Muscle layer of colon (tissue), 2 donors: Measurements from ENCODE around the gene NME7.

Experiments used
- H3K27ac ChIP-seq: one replicate; pipeline ENCODE4 v1.7.0; 2013; ENCODE audit warnings: low read depth, mild to moderate bottlenecking, low read length, moderate library complexity
- H3K27me3 ChIP-seq, 2 donors: one replicate each; pipeline ENCODE4 v1.7.0; 2013; ENCODE audit warnings: low read length in 2 of 2, mild to moderate bottlenecking in 2 of 2; ENCODE audit not compliant: insufficient read depth in 2 of 2, control insufficient read depth in 1 of 2
- H3K36me3 ChIP-seq: one replicate; pipeline ENCODE4 v1.7.0; 2013; ENCODE audit warnings: mild to moderate bottlenecking, low read length; ENCODE audit not compliant: insufficient read depth
- H3K4me1 ChIP-seq: one replicate; pipeline ENCODE4 v1.7.0; 2013; ENCODE audit warnings: mild to moderate bottlenecking, low read length; ENCODE audit not compliant: insufficient read depth
- H3K4me3 ChIP-seq, 2 donors: one replicate each; pipeline ENCODE4 v1.7.0; 2013; ENCODE audit warnings: low read length in 2 of 2, low read depth in 1 of 2, mild to moderate bottlenecking in 1 of 2, moderate library complexity in 1 of 2
- H3K9ac ChIP-seq: one replicate; pipeline ENCODE4 v1.7.0; 2013; ENCODE audit warnings: low read length
- H3K9me3 ChIP-seq: one replicate; pipeline ENCODE4 v1.7.0; 2013; ENCODE audit warnings: mild to moderate bottlenecking, low read length
- donor health status: abdominal sarcoma.
- donor health status: Adenocarcinoma of cecum.

The NME7 gene

GRCh38 chr1:169119405-169119804 lies 248.2 kb downstream of the NME7 start:
- H3K27me3 ChIP-seq: no peaks in the 10 kb centered on the region
- no peak overlapping the region for H3K4me3 ChIP-seq
- peaks cover 14% of the 10 kb centered on the region for H3K36me3 ChIP-seq
- H3K9me3 ChIP-seq: no peaks in the 10 kb centered on the region
- no peak overlapping the region for H3K9ac ChIP-seq
- H3K4me1 ChIP-seq: peaks cover 56% of the 10 kb centered on the region
- no peak overlapping the region for H3K27ac ChIP-seq

GRCh38 chr1:169118227-169118626 lies 249.4 kb downstream of the NME7 start:
- peaks cover 26% of the 10 kb centered on the region for H3K36me3 ChIP-seq
- no peaks in the 10 kb centered on the region for H3K9me3 ChIP-seq
- H3K27me3 ChIP-seq: no peaks in the 10 kb centered on the region
- H3K9ac ChIP-seq: no peak overlapping the region
- H3K27ac ChIP-seq: no peak overlapping the region
- peaks cover 67% of the 10 kb centered on the region for H3K4me1 ChIP-seq
- H3K4me3 ChIP-seq: no peak overlapping the region

- Histone ChIP-seq H3K27ac (no peak overlapping the region), H3K27me3 (no peaks in the 10 kb centered on the region), H3K9me3 (no peaks in the 10 kb centered on the region), H3K4me1 (peaks cover 70% of the 10 kb centered on the region), H3K9ac (no peak overlapping the region), H3K36me3 (peaks cover 31% of the 10 kb centered on the region), H3K4me3 (no peak overlapping the region)
These were observed 250.0 kb downstream of the NME7 start for GRCh38 chr1:169117599-169117998.

- no peak overlapping the region for H3K27ac ChIP-seq
- no peaks in the 10 kb centered on the region for H3K27me3 ChIP-seq
- no peak overlapping the region for H3K9ac ChIP-seq
- no peak overlapping the region for H3K4me3 ChIP-seq
- peaks cover 75% of the 10 kb centered on the region for H3K4me1 ChIP-seq
- H3K9me3 ChIP-seq: no peaks in the 10 kb centered on the region
- peaks cover 37% of the 10 kb centered on the region for H3K36me3 ChIP-seq
These were observed 250.6 kb downstream of the NME7 start for GRCh38 chr1:169117014-169117413.

GRCh38 chr1:169115891-169116585 lies 251.6 kb downstream of the NME7 start:
- no peaks in the 10 kb centered on the region for H3K9me3 ChIP-seq
- peak overlapping the region in 1 of 2 donors; percentile 44 for H3K4me3 ChIP-seq
- peak overlapping the region; percentile 59 for H3K27ac ChIP-seq
- no peak overlapping the region for H3K9ac ChIP-seq
- no peaks in the 10 kb centered on the region for H3K27me3 ChIP-seq
- peaks cover 46% of the 10 kb centered on the region for H3K36me3 ChIP-seq
- H3K4me1 ChIP-seq: peaks cover 83% of the 10 kb centered on the region

- H3K4me3 ChIP-seq: no peak overlapping the region
- no peaks in the 10 kb centered on the region for H3K27me3 ChIP-seq
- no peak overlapping the region for H3K9ac ChIP-seq
- peaks cover 86% of the 10 kb centered on the region for H3K4me1 ChIP-seq
- peak overlapping the region; percentile 59 for H3K27ac ChIP-seq
- H3K9me3 ChIP-seq: no peaks in the 10 kb centered on the region
- H3K36me3 ChIP-seq: peaks cover 46% of the 10 kb centered on the region
These were observed 253.9 kb downstream of the NME7 start for GRCh38 chr1:169113613-169114119.

GRCh38 chr1:169112241-169112640 lies 255.4 kb downstream of the NME7 start:
- H3K27me3 ChIP-seq: no peaks in the 10 kb centered on the region
- H3K9me3 ChIP-seq: no peaks in the 10 kb centered on the region
- H3K36me3 ChIP-seq: peaks cover 40% of the 10 kb centered on the region
- no peak overlapping the region for H3K4me3 ChIP-seq
- no peak overlapping the region for H3K9ac ChIP-seq
- H3K27ac ChIP-seq: peak overlapping the region; percentile 49
- peaks cover 73% of the 10 kb centered on the region for H3K4me1 ChIP-seq

GRCh38 chr1:169111472-169111871 lies 256.1 kb downstream of the NME7 start:
- Histone ChIP-seq H3K27me3 (no peaks in the 10 kb centered on the region), H3K9ac (peak overlapping the region; percentile 17), H3K9me3 (no peaks in the 10 kb centered on the region), H3K4me1 (peaks cover 65% of the 10 kb centered on the region), H3K27ac (peak overlapping the region; percentile 84), H3K4me3 (no peak overlapping the region), H3K36me3 (peaks cover 34% of the 10 kb centered on the region)

GRCh38 chr1:169110689-169111447 lies 256.7 kb downstream of the NME7 start:
- Histone ChIP-seq H3K36me3 (peaks cover 34% of the 10 kb centered on the region), H3K9me3 (no peaks in the 10 kb centered on the region), H3K27ac (peak overlapping the region; percentile 84), H3K4me3 (peak overlapping the region in 1 of 2 donors; percentile 82), H3K4me1 (peaks cover 61% of the 10 kb centered on the region), H3K9ac (peak overlapping the region; percentile 96), H3K27me3 (no peaks in the 10 kb centered on the region)

GRCh38 chr1:169110236-169110635 lies 257.4 kb downstream of the NME7 start:
- peaks cover 57% of the 10 kb centered on the region for H3K4me1 ChIP-seq

GRCh38 chr1:169109561-169110134 lies 257.9 kb downstream of the NME7 start:
- Histone ChIP-seq H3K9ac (peak overlapping the region; percentile 96), H3K4me1 (peaks cover 58% of the 10 kb centered on the region), H3K27ac (peak overlapping the region; percentile 84), H3K27me3 (no peaks in the 10 kb centered on the region), H3K4me3 (peak overlapping the region; percentile 51 to 82), H3K9me3 (no peaks in the 10 kb centered on the region), H3K36me3 (peaks cover 34% of the 10 kb centered on the region)

More at GRCh38 chr1:169110236-169110635, 257.4 kb downstream of the NME7 start:
- Histone ChIP-seq H3K36me3 (peaks cover 34% of the 10 kb centered on the region), H3K9ac (peak overlapping the region; percentile 96), H3K4me3 (peak overlapping the region; percentile 51 to 82), H3K27me3 (no peaks in the 10 kb centered on the region), H3K27ac (peak overlapping the region; percentile 84), H3K9me3 (no peaks in the 10 kb centered on the region)
